Measurements from ENCODE around the gene MAST4.

The MAST4 gene

DNA sequence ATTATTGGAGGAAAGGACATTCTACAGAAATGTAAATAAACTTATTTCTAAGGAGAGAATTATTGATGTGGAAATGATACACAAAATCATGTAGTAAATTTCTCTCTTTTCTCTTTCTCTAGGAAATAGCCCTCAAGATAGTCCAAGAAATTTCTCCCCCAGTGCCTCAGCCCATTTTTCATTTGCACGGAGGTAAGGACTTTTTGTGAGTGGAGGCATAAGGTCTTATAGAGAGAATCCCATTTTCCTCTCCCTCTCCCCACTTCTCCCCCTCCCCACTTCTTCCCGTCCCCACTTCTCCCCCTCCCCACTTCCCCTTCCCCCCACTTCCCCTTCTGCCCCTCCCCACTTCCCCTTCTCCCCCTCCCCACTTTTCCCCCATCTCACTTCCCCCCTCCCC is 493.8 kb downstream of the MAST4 start:
- TF ChIP-seq SPI1 (IDR thresholded peaks at IDR 0.05; ENCODE audit: borderline replicate concordance, low read depth) (no peak), GABPA (IDR thresholded peaks at IDR 0.05; ENCODE audit: low read depth) (no peak)
- Histone ChIP-seq H3K27ac (replicated peaks) (no peak overlapping the region), H3K27me3 (ENCODE audit: insufficient read depth, poor library complexity, severe bottlenecking) (no peaks in the 10 kb centered on the region), H3K4me3 (replicated peaks; ENCODE audit: insufficient read depth, low read length) (no peak overlapping the region)
- no peak for DNase-seq (ENCODE audit: low read depth in 1 of 2, low spot score in 1 of 2)

DNA sequence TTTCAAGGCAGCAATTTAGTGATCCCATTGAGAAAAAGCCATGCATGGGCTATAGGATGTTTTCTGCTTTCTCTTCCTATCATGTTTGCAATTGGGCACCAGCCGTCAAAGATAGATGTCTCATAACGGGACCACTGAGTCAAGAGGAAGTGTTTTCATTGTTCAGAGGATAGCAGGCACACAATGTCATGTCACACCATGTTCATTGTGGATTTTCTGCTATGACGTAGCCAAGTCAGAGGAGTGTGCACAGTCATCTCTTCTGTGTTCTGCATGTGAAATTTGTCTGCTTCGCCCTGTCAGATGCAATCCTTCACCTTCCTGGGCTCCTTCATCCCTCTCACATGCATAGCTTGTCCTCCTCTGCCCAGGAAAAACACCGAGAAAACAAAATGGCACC is 494.4 kb downstream of the MAST4 start:
- no peak overlapping the region for H3K4me3 ChIP-seq (replicated peaks; ENCODE audit: insufficient read depth, low read length)
- no peak for DNase-seq (ENCODE audit: low read depth in 1 of 2, low spot score in 1 of 2)
- TF ChIP-seq POLR2AphosphoS5 (IDR thresholded peaks at IDR 0.05; ENCODE audit: low read depth), result no peak
- no peak overlapping the region for H3K27ac ChIP-seq (replicated peaks)
- H3K27me3 ChIP-seq (ENCODE audit: insufficient read depth, poor library complexity, severe bottlenecking), result no peaks in the 10 kb centered on the region

DNA sequence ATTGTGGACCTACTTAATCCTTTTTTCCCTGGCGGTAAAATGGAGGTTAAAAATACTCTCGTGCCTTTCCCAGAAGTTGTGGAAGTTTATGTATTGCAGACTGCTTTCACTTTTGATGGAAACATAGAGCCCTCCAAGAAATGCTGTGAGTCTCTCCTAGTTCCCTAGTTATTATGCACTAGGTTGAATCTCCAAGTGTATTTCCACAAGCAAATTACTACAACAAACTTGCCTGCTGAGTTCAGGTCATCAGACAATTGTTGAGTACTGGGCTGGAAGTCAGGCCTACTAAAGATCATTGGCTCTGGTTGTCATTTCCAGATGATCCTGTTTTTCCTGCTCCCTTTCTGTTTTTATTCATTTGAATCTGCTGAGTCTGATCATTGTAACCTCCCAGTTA is 496.3 kb downstream of the MAST4 start:
- Histone ChIP-seq H3K27ac (replicated peaks) (no peak overlapping the region), H3K4me3 (replicated peaks; ENCODE audit: insufficient read depth, low read length) (no peak overlapping the region), H3K27me3 (ENCODE audit: insufficient read depth, poor library complexity, severe bottlenecking) (no peaks in the 10 kb centered on the region)
- TF ChIP-seq GABPA (IDR thresholded peaks at IDR 0.05; ENCODE audit: low read depth) (no peak), SPI1 (IDR thresholded peaks at IDR 0.05; ENCODE audit: borderline replicate concordance, low read depth) (no peak), POLR2AphosphoS5 (IDR thresholded peaks at IDR 0.05; ENCODE audit: low read depth) (no peak)
- TF ChIP-seq, protein P1, sequence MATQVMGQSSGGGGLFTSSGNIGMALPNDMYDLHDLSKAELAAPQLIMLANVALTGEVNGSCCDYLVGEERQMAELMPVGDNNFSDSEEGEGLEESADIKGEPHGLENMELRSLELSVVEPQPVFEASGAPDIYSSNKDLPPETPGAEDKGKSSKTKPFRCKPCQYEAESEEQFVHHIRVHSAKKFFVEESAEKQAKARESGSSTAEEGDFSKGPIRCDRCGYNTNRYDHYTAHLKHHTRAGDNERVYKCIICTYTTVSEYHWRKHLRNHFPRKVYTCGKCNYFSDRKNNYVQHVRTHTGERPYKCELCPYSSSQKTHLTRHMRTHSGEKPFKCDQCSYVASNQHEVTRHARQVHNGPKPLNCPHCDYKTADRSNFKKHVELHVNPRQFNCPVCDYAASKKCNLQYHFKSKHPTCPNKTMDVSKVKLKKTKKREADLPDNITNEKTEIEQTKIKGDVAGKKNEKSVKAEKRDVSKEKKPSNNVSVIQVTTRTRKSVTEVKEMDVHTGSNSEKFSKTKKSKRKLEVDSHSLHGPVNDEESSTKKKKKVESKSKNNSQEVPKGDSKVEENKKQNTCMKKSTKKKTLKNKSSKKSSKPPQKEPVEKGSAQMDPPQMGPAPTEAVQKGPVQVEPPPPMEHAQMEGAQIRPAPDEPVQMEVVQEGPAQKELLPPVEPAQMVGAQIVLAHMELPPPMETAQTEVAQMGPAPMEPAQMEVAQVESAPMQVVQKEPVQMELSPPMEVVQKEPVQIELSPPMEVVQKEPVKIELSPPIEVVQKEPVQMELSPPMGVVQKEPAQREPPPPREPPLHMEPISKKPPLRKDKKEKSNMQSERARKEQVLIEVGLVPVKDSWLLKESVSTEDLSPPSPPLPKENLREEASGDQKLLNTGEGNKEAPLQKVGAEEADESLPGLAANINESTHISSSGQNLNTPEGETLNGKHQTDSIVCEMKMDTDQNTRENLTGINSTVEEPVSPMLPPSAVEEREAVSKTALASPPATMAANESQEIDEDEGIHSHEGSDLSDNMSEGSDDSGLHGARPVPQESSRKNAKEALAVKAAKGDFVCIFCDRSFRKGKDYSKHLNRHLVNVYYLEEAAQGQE (IDR thresholded peaks at IDR 0.05; ENCODE audit: insufficient replicate concordance, low read depth), result no peak
- TF ChIP-seq, protein P2, sequence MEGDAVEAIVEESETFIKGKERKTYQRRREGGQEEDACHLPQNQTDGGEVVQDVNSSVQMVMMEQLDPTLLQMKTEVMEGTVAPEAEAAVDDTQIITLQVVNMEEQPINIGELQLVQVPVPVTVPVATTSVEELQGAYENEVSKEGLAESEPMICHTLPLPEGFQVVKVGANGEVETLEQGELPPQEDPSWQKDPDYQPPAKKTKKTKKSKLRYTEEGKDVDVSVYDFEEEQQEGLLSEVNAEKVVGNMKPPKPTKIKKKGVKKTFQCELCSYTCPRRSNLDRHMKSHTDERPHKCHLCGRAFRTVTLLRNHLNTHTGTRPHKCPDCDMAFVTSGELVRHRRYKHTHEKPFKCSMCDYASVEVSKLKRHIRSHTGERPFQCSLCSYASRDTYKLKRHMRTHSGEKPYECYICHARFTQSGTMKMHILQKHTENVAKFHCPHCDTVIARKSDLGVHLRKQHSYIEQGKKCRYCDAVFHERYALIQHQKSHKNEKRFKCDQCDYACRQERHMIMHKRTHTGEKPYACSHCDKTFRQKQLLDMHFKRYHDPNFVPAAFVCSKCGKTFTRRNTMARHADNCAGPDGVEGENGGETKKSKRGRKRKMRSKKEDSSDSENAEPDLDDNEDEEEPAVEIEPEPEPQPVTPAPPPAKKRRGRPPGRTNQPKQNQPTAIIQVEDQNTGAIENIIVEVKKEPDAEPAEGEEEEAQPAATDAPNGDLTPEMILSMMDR (IDR thresholded peaks at IDR 0.05; ENCODE audit: insufficient read depth, low read length), result no peak
- no peak for DNase-seq (ENCODE audit: low read depth in 1 of 2, low spot score in 1 of 2)

DNA sequence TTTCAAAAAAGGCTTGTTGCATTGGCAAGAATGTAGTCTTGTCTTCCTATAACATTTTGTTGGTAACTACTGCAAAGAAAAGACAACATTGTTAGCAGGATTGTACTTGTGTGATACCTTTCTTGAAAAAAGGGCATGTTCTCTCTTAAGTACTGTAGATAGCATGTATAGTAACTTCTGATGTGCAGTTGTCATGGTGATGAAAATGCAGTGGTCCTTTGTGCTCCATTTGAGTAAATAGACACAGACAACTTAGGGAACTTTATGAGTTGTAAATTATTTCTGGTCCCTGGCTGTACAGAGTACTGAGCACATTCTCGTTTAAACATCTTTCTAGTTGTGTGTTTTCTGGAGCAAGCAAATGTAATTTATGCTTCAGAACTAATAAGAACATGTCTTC is 497.1 kb downstream of the MAST4 start:
- TF ChIP-seq GABPA (IDR thresholded peaks at IDR 0.05; ENCODE audit: low read depth) (no peak), SPI1 (IDR thresholded peaks at IDR 0.05; ENCODE audit: borderline replicate concordance, low read depth) (no peak)
- TF ChIP-seq, protein P2 (IDR thresholded peaks at IDR 0.05; ENCODE audit: insufficient read depth, low read length), result no peak
- DNase-seq (ENCODE audit: low read depth in 1 of 2, low spot score in 1 of 2), result no peak
- no peak overlapping the region for H3K27ac ChIP-seq (replicated peaks)
- no peaks in the 10 kb centered on the region for H3K27me3 ChIP-seq (ENCODE audit: insufficient read depth, poor library complexity, severe bottlenecking)
- H3K4me3 ChIP-seq (replicated peaks; ENCODE audit: insufficient read depth, low read length), result no peak overlapping the region

DNA sequence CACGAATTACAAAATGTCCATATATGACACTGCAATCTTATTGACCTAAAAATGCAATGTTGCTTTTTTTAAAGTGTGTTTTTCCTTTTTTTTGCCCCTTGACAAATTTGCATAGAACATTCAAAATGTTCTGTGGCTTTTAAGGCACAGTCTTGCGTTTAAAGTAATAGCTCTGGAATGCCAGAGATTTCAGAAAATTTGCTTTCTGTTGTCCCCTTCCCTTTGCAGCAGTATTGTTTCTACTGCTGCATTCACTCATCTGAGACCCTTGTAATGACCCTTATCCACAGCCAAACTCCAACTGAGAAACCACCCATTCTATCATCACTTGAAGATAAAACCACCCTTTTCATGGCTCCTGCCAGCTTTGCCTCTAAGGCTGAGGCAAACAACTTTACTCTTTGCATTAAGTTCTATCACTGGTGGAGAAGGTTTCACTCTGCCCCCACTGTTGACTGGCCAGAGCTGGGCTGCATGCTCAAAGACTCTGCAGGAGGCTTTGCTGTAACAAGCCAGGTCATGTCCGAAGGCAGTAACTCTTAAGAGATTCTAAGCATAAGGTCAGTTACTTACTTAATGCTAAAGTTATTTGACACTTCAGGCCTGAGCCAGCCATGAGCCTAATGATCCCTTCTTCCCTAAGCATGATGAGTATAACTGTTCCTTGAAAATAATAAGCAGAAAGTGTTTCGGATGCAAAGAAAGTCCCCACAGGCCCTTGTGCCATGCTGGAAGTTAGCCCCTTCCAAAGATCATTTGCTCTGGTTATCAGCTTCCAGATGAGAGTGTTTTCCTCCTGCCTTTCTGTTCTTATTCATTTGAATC is 498.5 kb downstream of the MAST4 start:
- no peaks in the 10 kb centered on the region for H3K27me3 ChIP-seq (ENCODE audit: insufficient read depth, poor library complexity, severe bottlenecking)
- no peak for DNase-seq (ENCODE audit: low read depth in 1 of 2, low spot score in 1 of 2)
- H3K4me3 ChIP-seq (replicated peaks; ENCODE audit: insufficient read depth, low read length), result no peak overlapping the region
- TF ChIP-seq, protein P1 (IDR thresholded peaks at IDR 0.05; ENCODE audit: insufficient replicate concordance, low read depth), result no peak
- no peak overlapping the region for H3K27ac ChIP-seq (replicated peaks)
